ENCODE data around the gene COX6A1. TPM values are rescaled to one million over a fixed set of nuclear protein-coding genes. Genes with fewer than 3 reads are reported as not detected.

COX6A1 gene
- polyA plus RNA-seq, 1 experiment: 414 TPM

GRCh38 chr12:120428597-120429229, 9.2 kb upstream of the COX6A1 start:
- Histone ChIP-seq H3K27me3 (ENCODE audit: control insufficient read depth, insufficient read depth, low read length) (peaks cover 2% of the 10 kb centered on the region), H3K4me3 (ENCODE audit: low read depth, low read length) (no peak overlapping the region), H3K9me3 (ENCODE audit: control insufficient read depth, insufficient read depth, low read length) (no peaks in the 10 kb centered on the region; the same call in 1 of the 2 replicates), H3K27ac (ENCODE audit: low read depth, low read length) (no peak overlapping the region)
- no peak for DNase-seq (ENCODE audit: low read depth, low spot score)
- ChIA-PET POLR2A (no interaction called here), CTCF (interaction anchor here (0.7 to 4.2 kb wide), 8 partner anchors 42 to 127 kb away, joined by 3 to 82 read pairs (median 6); partner anchors contain the start of gene SIRT4)
- TF ChIP-seq CTCF (IDR thresholded peaks at IDR 0.05; ENCODE audit: low read depth, low read length): no peak

GRCh38 chr12:120429368-120429767, 8.5 kb upstream of the COX6A1 start:
- ChIA-PET CTCF (interaction anchor here (0.7 to 4.2 kb wide), 12 partner anchors 13 to 127 kb away, joined by 3 to 82 read pairs (median 6); partner anchors contain the start of genes PLA2G1B and SIRT4), POLR2A (interaction anchor here (0.6 to 0.8 kb wide), 2 partner anchors 53 to 441 kb away, joined by 3 to 7 read pairs; no protein-coding TSS in a partner anchor)

GRCh38 chr12:120432772-120433525, 5.0 kb upstream of the COX6A1 start:
- H3K4me3 ChIP-seq (ENCODE audit: low read depth, low read length): no peak overlapping the region
- no peak for TF ChIP-seq CTCF (IDR thresholded peaks at IDR 0.05; ENCODE audit: low read depth, low read length)
- DNase-seq (ENCODE audit: low read depth, low spot score): no peak
- no peaks in the 10 kb centered on the region; the same call in 1 of the 2 replicates for H3K9me3 ChIP-seq (ENCODE audit: control insufficient read depth, insufficient read depth, low read length)
- H3K27ac ChIP-seq (ENCODE audit: low read depth, low read length): no peak overlapping the region
- POLR2A ChIA-PET: no interaction called here
- CTCF ChIA-PET: interaction anchor here (1.4 to 4.2 kb wide), 2 partner anchors 37 to 78 kb away, joined by 3 to 82 read pairs; partner anchors contain the start of gene SRSF9
- H3K27me3 ChIP-seq (ENCODE audit: control insufficient read depth, insufficient read depth, low read length): peaks cover 2% of the 10 kb centered on the region

More at GRCh38 chr12:120429368-120429767, 8.5 kb upstream of the COX6A1 start:
- Histone ChIP-seq H3K4me3 (ENCODE audit: low read depth, low read length) (no peak overlapping the region), H3K27me3 (ENCODE audit: control insufficient read depth, insufficient read depth, low read length) (peaks cover 2% of the 10 kb centered on the region), H3K9me3 (ENCODE audit: control insufficient read depth, insufficient read depth, low read length) (no peaks in the 10 kb centered on the region; the same call in 1 of the 2 replicates), H3K27ac (ENCODE audit: low read depth, low read length) (no peak overlapping the region)
- no peak for TF ChIP-seq CTCF (IDR thresholded peaks at IDR 0.05; ENCODE audit: low read depth, low read length)
- no peak for DNase-seq (ENCODE audit: low read depth, low spot score)

GRCh38 chr12:120438495-120439198, 734 bp downstream of the COX6A1 start:
- TF ChIP-seq CTCF (IDR thresholded peaks at IDR 0.05; ENCODE audit: low read depth, low read length): no peak
- H3K4me3 ChIP-seq (ENCODE audit: low read depth, low read length): peak overlapping the region; percentile 95
- H3K9me3 ChIP-seq (ENCODE audit: control insufficient read depth, insufficient read depth, low read length): no peaks in the 10 kb centered on the region; the same call in 1 of the 2 replicates
- H3K27ac ChIP-seq (ENCODE audit: low read depth, low read length): no peak overlapping the region
- no peak for DNase-seq (ENCODE audit: low read depth, low spot score)
- no peaks in the 10 kb centered on the region for H3K27me3 ChIP-seq (ENCODE audit: control insufficient read depth, insufficient read depth, low read length)
- ChIA-PET CTCF (interaction anchor here (2.7 kb wide), 1 partner anchor 137 kb away, joined by 10 read pairs; the partner anchor contains the start of gene SIRT4), POLR2A (interaction anchor here (0.5 kb wide), 1 partner anchor 10 kb away, joined by 3 read pairs; no protein-coding TSS in a partner anchor)
